Measurements from ENCODE around the gene LY9.

- TF ChIP-seq CTCF (IDR thresholded peaks at IDR 0.05): no peak
- no peak for TF ChIP-seq POLR2A (IDR thresholded peaks at IDR 0.05)
These were observed 12.3 kb downstream of the LY9 start for GRCh38 chr1:160808289-160808688.

Data from ovary (tissue), 3 donors.